GM18867 (cell line): ENCODE results near the gene SPPL2C.

Source experiments
- ATAC-seq: cut with Tn5 transposase; IDR thresholded peaks from one replicate; pipeline ENCODE4 v1.9.1; 2021; ENCODE audit warnings: mild to moderate bottlenecking, moderate library complexity; ENCODE audit not compliant: unreplicated experiment

SPPL2C gene

DNA sequence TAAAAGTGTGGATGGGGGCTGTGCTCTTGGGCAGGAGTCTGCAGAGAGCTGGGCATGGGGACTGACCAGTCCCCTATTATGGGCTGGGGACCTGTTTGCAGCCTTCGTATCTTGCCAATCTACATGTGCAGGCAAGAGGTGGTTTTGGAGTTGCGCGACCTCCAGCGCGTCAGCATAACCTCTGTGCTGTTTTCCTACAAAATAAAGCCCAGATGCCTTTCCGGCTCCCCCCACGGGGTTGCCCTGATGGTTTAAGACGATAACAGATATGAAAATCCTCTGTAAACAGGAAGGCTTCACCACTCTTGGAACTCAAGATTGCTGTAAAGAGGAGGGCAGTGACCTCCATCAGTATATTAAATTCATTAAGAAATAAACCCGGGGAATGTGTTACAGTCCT, 16.5 kb upstream of the SPPL2C start:
- no peak for ATAC-seq

- ATAC-seq = no peak
These were observed 16.0 kb upstream of the SPPL2C start for GRCh38 chr17:45828582-45829133.

DNA sequence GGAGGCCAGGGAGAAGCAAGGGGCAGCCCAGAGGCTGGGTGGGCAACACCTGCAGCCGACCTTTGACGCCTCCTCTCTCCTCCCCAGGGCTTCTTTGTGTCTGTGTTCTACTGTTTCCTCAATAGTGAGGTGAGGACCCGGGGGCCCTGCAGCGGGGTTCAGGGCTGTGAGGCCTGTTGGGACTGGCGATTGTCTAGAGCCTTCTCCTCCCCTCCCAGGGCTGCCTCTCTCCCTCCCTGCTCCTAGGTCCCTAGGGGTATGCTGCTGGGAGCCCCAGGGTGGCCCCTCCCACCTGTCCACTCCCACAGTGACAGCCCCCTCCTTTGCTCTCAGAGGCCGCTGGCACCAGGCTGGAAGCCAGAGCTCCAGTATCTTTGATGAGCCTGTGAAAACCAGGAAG, 10.8 kb upstream of the SPPL2C start:
- no peak for ATAC-seq

DNA sequence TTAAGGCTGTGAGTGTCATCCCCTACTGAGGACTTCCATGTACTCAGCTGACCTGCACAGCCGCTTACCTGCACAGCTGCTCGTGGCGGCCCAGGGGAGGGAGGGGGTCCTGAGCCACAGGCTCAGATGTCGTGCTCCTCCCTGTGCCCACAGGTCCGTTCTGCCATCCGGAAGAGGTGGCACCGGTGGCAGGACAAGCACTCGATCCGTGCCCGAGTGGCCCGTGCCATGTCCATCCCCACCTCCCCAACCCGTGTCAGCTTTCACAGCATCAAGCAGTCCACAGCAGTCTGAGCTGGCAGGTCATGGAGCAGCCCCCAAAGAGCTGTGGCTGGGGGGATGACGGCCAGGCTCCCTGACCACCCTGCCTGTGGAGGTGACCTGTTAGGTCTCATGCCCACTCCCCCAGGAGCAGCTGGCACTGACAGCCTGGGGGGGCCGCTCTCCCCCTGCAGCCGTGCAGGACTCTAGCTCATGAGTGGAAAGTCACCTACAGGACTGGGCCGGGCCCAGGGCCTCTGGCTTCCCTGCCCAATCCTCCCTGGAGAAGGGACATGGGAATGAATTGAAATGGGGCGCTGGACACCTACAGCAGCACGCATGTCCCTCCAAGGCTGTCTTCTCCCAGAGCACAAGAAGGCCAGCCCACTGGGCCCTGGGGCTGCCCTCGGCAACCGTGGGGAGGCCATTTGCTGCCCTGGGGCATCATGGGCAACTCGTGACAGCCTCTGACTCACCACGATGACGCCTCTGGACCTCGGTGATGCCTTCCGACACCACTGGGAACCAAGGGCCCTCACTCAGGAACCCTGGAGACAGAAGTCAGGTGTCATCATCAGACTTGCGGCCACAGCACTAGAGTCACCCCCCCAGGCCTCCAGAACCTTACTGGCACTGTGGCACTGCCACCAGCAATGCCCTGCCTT, 9.9 kb upstream of the SPPL2C start:
- no peak for ATAC-seq

DNA sequence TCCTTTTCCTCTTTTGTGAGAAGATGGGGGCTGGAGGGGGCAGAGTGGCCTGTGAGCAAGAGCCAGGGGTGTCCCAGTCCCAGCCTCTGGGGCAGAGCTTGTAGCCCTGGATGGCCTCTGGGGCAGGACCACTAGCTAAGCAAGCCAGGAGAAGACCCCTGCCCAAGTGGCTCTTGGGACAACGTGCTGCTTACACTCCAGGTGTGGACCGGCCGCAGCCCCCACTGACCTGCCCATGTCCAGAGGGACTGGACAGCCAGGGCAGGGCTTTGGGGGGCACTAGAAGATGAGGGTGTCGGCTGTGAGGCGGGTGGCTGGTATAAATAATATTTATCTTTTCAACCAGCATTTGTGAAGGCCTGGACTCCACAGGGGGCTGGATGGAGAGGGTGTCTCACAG, 9.2 kb upstream of the SPPL2C start:
- no peak for ATAC-seq

DNA sequence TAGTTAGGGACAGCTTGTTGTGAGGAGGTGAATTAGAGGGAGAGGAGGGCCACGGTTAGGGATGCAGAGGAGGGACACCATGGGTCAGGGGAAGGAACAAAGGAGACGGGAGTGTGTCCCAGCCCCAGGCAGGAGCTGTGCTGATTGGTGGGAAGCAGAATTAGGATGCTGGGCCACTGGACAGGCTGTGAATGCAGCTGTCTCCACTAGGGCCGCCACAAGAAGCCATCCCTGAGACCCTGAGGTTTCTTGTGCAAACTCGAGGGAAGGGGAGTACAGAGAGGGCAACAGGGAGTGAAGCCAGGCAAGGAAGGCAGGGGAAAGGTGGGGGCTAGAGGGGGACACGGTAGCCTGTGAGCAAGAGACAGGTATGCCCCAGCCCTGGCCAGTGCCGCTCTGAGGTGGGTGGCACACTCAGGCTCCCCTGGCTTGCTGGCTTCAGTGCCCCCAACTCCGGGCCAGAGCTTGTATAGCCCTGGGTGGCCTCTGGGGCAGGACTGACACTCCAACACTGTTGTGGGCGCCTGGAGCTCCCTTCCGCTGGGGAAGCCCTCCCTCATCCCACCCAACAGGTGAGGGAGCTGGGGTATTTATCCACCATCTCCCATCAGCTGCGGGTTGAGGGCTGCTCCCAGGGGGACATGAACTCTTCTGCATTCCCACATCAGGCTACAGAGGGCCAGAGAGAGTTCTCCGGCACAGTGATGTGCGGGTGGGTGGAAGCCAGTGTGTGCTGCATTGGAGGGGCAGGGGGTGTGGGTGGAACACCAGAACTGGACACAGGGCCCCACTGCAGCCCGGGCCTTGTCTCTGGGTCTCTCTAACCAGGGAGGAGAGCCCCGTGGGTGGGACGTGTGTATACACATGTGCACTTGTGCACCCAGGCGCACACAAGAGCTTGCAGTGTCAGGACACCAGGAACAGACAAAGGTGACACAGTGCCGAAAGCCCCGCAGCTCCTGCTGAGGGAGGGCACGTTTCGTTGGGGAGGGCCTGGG, 8.3 kb upstream of the SPPL2C start:
- no peak for ATAC-seq

DNA sequence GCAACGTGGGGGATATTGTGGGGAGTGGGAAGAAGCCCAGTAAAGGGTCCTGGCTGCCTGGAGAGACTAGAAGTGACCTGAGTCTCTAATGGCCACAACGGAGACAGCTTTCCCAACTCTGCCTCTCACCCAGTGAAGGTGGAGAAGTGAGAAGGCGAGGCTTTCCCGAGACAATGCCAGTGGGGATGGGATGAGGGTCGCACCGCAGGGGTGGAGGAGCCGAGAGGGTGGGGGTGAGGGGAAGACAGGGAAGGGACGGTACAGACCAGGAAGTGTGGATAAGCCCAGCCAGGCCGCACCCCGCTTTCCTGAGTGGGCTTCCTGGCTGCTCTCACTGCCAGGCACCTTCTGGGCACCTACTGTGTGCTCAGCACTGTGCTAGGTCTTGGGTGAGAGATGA, 7.5 kb upstream of the SPPL2C start:
- ATAC-seq = no peak

DNA sequence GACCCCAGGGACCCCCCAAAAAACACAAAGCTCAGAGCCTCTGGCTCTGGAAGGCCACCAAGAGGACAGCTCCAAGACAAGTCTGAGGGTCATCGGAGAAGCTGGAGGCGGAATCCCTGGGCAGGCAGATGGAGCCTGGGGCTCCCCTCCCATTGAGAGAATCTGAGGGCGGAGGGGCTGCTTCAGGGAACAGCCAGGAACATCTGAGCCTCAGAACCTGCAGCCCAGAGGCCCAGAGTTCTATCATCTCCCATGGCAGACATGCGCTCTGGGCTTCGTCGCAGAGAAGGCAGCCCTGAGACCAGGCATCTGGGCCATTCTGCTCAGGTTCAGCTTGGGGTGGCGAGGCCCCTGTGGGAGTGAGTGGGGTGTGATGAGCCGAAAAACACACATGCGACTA, 7.1 kb upstream of the SPPL2C start:
- ATAC-seq = no peak

DNA sequence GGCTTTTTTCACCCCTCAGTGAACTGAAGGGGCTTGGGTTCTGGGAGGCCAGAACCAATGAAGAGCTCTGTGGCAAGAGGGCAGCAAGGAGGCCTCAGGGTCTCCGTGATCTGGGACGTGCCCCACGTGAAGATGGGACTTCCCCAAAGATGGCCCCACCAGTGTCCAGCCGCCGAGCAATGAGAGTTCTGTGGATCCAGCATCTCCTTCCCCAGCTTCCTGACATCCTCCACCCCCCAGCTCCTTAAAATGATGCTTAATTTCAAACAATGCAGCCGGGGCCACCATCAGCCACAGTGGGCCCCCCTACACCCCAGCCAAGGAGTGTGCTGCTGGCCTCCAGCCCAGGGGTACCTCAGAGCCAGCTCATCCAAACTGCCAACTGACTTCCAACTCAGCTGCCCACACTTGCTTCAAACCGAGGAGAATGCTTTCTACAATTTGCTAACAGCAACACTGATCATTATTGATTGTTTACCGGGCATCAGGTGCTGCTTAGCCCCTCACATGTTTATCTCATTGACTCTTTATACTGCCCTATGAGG, 5.9 kb upstream of the SPPL2C start:
- ATAC-seq = no peak

- ATAC-seq = no peak
These were observed 5.2 kb upstream of the SPPL2C start for GRCh38 chr17:45839442-45839841.

DNA sequence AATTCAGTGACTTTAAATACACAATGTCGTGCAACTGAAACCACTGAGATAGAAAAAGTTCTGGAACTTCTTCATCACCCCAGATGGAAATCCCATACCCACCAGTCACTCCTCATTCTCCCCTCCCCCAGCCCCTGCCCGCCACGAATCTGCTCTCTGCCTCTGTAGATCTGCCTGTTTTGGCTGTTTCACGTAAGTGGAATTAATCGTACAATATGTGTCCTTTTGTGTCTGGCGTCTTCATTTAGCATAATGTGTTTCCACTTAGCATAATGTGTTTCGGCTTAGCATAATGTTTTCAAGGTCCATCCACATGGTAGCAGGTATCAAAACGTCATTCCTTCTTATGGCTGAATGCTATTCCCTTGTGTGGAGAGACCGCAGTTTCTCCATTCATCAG, 3.5 kb upstream of the SPPL2C start:
- ATAC-seq = no peak

GRCh38 chr17:45841883-45842525, 2.7 kb upstream of the SPPL2C start:
- ATAC-seq = no peak

- no peak for ATAC-seq
These were observed 959 bp upstream of the SPPL2C start for GRCh38 chr17:45843722-45844121.

- ATAC-seq = no peak
These were observed 900 bp downstream of the SPPL2C start for GRCh38 chr17:45845376-45846185.

DNA sequence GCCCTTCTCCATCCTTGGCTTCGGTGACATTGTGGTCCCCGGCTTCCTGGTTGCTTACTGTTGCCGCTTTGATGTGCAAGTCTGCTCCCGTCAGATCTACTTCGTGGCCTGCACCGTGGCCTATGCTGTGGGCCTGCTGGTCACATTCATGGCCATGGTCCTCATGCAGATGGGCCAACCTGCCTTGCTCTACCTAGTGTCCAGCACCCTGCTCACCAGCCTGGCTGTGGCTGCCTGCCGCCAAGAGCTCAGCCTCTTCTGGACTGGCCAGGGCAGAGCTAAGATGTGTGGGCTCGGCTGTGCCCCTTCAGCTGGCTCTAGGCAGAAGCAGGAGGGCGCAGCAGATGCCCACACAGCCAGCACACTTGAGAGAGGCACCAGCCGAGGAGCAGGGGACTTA, 1.5 kb downstream of the SPPL2C start:
- ATAC-seq = no peak

DNA sequence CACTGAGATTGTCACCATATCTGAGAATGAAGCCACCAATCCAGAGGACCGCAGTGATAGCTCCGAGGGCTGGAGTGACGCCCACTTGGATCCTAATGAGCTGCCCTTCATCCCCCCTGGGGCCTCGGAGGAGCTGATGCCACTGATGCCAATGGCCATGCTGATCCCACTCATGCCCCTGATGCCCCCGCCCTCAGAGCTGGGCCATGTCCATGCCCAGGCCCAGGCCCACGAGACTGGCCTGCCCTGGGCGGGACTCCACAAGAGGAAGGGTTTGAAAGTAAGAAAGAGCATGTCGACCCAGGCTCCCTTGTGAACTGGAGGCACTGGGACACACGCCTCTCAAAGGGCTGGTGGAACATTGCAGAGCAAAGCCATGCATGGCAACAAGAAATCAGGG, 2.0 kb downstream of the SPPL2C start:
- no peak for ATAC-seq

DNA sequence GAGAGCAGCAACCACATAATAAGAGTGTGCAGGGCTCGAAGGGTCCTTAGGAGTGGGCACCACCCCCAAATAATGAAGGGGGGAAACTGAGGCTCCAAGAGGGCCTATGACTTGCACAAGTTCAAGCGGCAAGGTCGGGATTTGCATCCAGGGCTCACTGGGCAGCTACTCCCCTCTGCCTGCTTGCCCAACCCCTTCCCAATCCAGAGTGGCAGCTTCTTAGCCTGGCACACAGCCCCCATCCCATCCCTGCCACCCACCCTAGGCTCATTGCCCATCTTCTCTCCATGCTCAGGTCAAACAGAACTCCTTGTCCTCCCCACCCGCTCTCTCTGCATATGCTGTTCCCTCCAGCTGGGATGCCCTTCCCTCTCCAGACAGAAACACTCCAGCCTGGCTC, 2.4 kb downstream of the SPPL2C start:
- no peak for ATAC-seq

DNA sequence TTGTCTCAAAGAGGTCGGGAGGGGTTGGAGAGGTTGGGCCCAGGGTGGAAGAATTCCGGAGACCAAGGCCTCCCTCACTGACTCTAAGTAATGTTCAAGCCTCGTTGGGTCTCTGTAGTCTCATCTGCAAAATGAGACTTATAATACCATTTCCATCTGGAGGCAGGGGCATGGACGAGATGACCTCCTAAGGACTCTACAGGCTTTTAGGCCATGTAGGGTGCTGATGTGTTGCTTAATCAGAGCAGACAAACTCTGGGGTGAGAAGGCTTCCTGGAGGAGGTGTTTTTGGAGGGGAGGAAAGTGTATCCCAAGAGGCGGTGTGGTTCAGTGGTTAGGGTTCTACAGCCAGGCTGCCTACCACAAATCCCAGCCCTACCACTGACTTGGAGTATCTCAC, 3.1 kb downstream of the SPPL2C start:
- ATAC-seq = no peak

DNA sequence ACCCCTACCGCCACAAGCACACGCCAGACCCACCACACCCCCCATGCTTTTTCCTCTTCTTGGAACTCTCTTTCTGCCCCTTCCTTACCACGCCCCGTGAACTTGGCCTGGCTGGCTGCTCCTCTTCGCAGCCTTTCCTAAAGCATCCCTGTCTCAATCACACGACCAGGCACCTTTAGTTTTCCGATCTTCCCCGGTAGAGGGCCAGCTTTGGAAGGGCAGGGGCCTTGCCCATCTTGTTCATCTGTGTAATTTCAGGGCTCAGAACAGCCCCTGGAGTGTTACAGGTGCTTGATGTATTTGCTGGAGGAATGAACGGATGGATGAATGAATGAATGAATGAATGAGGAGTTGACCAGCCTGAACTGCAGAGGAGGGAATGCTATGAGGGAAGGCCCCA, 3.7 kb downstream of the SPPL2C start:
- ATAC-seq = no peak
